Muscle layer of colon (tissue), 2 donors: ENCODE data around the gene C19orf25.

Source experiments
- H3K27ac ChIP-seq: one replicate; pipeline ENCODE4 v1.7.0; 2013; ENCODE audit warnings: low read depth, mild to moderate bottlenecking, low read length, moderate library complexity
- H3K27me3 ChIP-seq, 2 donors: one replicate each; pipeline ENCODE4 v1.7.0; 2013; ENCODE audit warnings: low read length in 2 of 2, mild to moderate bottlenecking in 2 of 2; ENCODE audit not compliant: insufficient read depth in 2 of 2, control insufficient read depth in 1 of 2
- H3K36me3 ChIP-seq: one replicate; pipeline ENCODE4 v1.7.0; 2013; ENCODE audit warnings: mild to moderate bottlenecking, low read length; ENCODE audit not compliant: insufficient read depth
- H3K4me1 ChIP-seq: one replicate; pipeline ENCODE4 v1.7.0; 2013; ENCODE audit warnings: mild to moderate bottlenecking, low read length; ENCODE audit not compliant: insufficient read depth
- H3K4me3 ChIP-seq, 2 donors: one replicate each; pipeline ENCODE4 v1.7.0; 2013; ENCODE audit warnings: low read length in 2 of 2, low read depth in 1 of 2, mild to moderate bottlenecking in 1 of 2, moderate library complexity in 1 of 2
- H3K9ac ChIP-seq: one replicate; pipeline ENCODE4 v1.7.0; 2013; ENCODE audit warnings: low read length
- H3K9me3 ChIP-seq: one replicate; pipeline ENCODE4 v1.7.0; 2013; ENCODE audit warnings: mild to moderate bottlenecking, low read length
- donor health status: abdominal sarcoma.
- donor health status: Adenocarcinoma of cecum.

Gene C19orf25

DNA sequence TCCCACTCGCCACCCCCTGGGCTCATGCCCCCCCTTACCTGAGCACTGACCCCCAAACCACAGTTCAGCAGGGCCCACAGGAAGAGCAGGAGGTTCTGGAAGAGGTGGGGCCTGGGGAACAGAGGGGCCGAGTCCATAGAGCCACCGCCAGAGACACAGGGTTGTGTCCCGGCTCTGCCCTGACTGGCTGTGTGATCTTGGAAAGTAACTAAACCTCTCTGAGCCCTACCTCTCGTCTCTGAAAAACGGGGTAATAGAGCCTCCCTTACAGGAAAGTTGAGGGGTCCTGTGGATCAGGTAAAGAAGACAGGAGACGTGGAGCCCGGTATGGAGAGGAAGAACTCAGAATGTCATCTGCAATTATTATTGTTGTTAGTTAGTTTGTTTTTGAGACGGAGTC lies 31.8 kb upstream of the C19orf25 start:
- Histone ChIP-seq H3K4me3 (no peak overlapping the region), H3K9me3 (no peaks in the 10 kb centered on the region), H3K9ac (no peak overlapping the region), H3K4me1 (peaks cover 5% of the 10 kb centered on the region), H3K27me3 (peaks cover 0 to 68% of the 10 kb centered on the region in 2 donors), H3K27ac (no peak overlapping the region), H3K36me3 (no peaks in the 10 kb centered on the region)

GRCh38 chr19:1510442-1510806 lies 31.4 kb upstream of the C19orf25 start:
- Histone ChIP-seq H3K9me3 (no peaks in the 10 kb centered on the region), H3K9ac (no peak overlapping the region), H3K4me1 (peaks cover 5% of the 10 kb centered on the region), H3K36me3 (no peaks in the 10 kb centered on the region), H3K27me3 (peaks cover 0 to 68% of the 10 kb centered on the region in 2 donors), H3K4me3 (no peak overlapping the region), H3K27ac (no peak overlapping the region)

- no peak overlapping the region for H3K9ac ChIP-seq
- H3K4me3 ChIP-seq = no peak overlapping the region
- H3K4me1 ChIP-seq = peaks cover 5% of the 10 kb centered on the region
- H3K36me3 ChIP-seq = no peaks in the 10 kb centered on the region
- peaks cover 0 to 62% of the 10 kb centered on the region in 2 donors for H3K27me3 ChIP-seq
- no peak overlapping the region for H3K27ac ChIP-seq
- H3K9me3 ChIP-seq = no peaks in the 10 kb centered on the region
Observed at GRCh38 chr19:1509602-1510441, 30.8 kb upstream of the C19orf25 start.

DNA sequence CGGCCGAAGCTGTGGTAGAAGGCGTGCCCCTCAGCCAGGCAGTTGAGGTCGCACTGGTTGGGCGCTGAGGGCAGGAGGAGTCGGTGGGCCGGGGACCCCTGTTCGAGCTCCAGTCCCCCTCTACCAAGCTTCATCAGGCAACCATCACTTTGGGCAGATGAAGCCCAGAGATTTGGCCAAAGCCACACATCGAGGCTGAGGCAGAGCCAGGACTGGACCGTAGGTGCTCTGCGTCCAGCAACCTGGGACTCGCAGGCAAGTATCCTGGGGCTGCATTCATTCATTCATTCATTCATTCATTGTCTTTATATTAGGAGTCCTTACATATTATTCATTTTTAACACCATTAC lies 29.5 kb upstream of the C19orf25 start:
- H3K27me3 ChIP-seq = peaks cover 0 to 57% of the 10 kb centered on the region in 2 donors
- H3K4me1 ChIP-seq = peaks cover 5% of the 10 kb centered on the region
- H3K4me3 ChIP-seq = no peak overlapping the region
- H3K9ac ChIP-seq = no peak overlapping the region
- no peak overlapping the region for H3K27ac ChIP-seq
- H3K9me3 ChIP-seq = no peaks in the 10 kb centered on the region
- no peaks in the 10 kb centered on the region for H3K36me3 ChIP-seq

DNA sequence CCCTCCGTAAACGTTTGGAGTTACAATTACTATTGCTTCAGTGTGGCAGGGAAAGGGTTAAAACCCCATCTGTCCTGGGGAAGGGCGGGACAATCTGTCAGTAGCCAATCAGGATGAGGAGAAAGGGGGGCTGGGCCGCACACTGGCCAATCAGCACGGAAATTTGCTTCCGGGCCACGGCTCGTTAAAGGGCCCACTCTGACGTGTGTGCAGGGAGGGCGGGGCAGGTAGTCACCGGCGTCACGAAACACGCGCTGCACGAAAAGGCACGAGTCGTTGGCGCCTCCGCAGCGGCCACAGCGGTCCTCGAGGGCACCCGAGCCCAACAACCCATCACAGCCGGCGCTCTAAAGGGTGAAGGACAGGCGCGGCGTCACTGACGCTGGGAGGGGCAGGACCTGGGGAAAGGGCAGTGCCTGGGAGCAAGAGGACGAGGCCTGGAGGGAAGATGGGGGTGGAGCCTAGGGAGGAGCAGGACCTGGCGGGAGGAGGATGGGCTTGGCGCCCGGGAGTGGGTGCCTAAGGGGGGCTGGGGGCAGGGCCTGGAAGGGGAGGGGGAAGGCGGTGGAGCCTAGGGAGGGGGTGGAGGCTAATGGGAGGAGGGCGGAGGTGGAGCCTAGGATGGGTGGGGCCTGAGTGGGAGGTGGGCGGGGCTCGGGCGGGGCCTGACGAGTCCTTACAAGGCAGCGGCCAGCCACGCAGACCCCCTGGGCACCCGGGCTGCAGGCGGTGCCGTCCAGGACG lies 28.9 kb upstream of the C19orf25 start:
- Histone ChIP-seq H3K9me3 (no peaks in the 10 kb centered on the region), H3K9ac (no peak overlapping the region), H3K27me3 (peaks cover 0 to 59% of the 10 kb centered on the region in 2 donors)

GRCh38 chr19:1507192-1507660 lies 28.2 kb upstream of the C19orf25 start:
- no peak overlapping the region for H3K9ac ChIP-seq
- H3K4me1 ChIP-seq = peaks cover 5% of the 10 kb centered on the region
- no peaks in the 10 kb centered on the region for H3K9me3 ChIP-seq
- no peak overlapping the region for H3K27ac ChIP-seq
- H3K36me3 ChIP-seq = no peaks in the 10 kb centered on the region
- H3K27me3 ChIP-seq = peaks cover 0 to 56% of the 10 kb centered on the region in 2 donors
- peak overlapping the region; percentile 31 to 68 for H3K4me3 ChIP-seq

More for the DNA sequence above, 28.9 kb upstream of the C19orf25 start:
- Histone ChIP-seq H3K4me1 (peaks cover 5% of the 10 kb centered on the region), H3K4me3 (peak overlapping the region; percentile 31 to 68), H3K36me3 (no peaks in the 10 kb centered on the region), H3K27ac (no peak overlapping the region)

GRCh38 chr19:1505991-1506881 lies 27.2 kb upstream of the C19orf25 start:
- Histone ChIP-seq H3K4me3 (no peak overlapping the region), H3K27ac (no peak overlapping the region), H3K4me1 (peaks cover 5% of the 10 kb centered on the region), H3K27me3 (peaks cover 0 to 46% of the 10 kb centered on the region in 2 donors), H3K36me3 (no peaks in the 10 kb centered on the region), H3K9ac (no peak overlapping the region), H3K9me3 (no peaks in the 10 kb centered on the region)

- no peaks in the 10 kb centered on the region for H3K9me3 ChIP-seq
Observed at GRCh38 chr19:1505012-1505411, 26.0 kb upstream of the C19orf25 start.

DNA sequence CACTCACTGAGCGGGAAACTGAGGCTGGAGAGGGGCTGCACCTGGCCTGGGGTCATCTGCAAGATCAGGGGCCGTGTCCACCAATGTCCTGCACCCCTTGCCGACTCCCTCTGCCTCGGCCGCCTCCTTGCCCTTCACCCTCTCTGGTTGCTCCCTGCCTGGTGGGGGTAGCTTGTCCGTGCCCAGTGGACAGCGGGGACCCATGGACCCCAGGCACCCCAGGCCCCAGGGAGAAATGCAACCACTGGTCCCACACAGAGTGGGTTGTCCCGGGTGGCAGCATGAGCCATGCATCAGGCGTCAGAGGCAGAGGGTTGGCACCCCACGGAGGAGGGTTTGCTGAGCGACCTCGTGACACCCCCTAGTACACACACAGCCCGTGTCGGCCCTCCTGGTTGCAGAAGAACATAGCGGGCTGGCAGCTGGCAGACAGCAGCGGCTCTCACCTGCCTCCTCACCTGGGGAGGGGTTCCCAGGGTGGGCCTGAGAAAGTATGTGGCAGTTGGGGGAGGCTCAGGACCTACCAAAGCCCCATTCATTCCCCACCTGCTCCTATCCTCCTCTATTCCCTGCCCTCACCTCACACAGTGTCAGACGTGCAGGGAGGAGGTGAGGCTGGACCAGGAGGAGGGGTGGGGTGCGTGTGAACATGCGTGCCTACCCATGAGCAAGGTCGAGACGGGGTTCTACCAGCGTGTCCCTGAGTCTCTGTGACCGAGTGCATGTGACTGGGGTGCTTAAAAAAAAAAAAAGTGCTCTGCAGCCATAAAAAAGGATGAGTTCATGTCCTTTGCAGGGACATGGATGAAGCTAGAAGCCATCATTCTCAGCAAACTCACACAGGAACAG lies 25.1 kb upstream of the C19orf25 start:
- Histone ChIP-seq H3K4me3 (no peak overlapping the region), H3K9ac (no peak overlapping the region), H3K36me3 (no peaks in the 10 kb centered on the region), H3K4me1 (peaks cover 5% of the 10 kb centered on the region), H3K9me3 (no peaks in the 10 kb centered on the region), H3K27ac (no peak overlapping the region), H3K27me3 (peaks cover 0 to 31% of the 10 kb centered on the region in 2 donors)

More at GRCh38 chr19:1505012-1505411, 26.0 kb upstream of the C19orf25 start:
- H3K4me3 ChIP-seq = no peak overlapping the region
- H3K36me3 ChIP-seq = no peaks in the 10 kb centered on the region
- peaks cover 5% of the 10 kb centered on the region for H3K4me1 ChIP-seq
- no peak overlapping the region for H3K9ac ChIP-seq
- H3K27ac ChIP-seq = no peak overlapping the region
- peaks cover 0 to 34% of the 10 kb centered on the region in 2 donors for H3K27me3 ChIP-seq

- Histone ChIP-seq H3K9me3 (no peaks in the 10 kb centered on the region), H3K27me3 (peaks cover 0 to 31% of the 10 kb centered on the region in 2 donors), H3K27ac (no peak overlapping the region), H3K9ac (no peak overlapping the region), H3K4me1 (peaks cover 5% of the 10 kb centered on the region), H3K36me3 (no peaks in the 10 kb centered on the region), H3K4me3 (no peak overlapping the region)
Observed at GRCh38 chr19:1503089-1503924, 24.3 kb upstream of the C19orf25 start.
